ENCODE data around the gene ARIH1.
A peak's percentile ranks its signal among the peaks of the same experiment; 100 is the strongest.
"Not testable (repeated sequence)": the region's sequence is repeated elsewhere in the genome, so short reads cannot be mapped to it uniquely, and the experiment has no call there.

Gene ARIH1

GRCh38 chr15:72473614-72474465 is at the start of gene ARIH1:
Gene ARIH1, plus strand, starts transcription at chr15:72474330. Its CDS starts 310 bp downstream, at chr15:72474640.
- peak; percentile 95 for DNase-seq (ENCODE audit: low read depth)

- DNase-seq (ENCODE audit: low read depth), result no peak
Observed at GRCh38 chr15:72426753-72427152, 47.4 kb upstream of the ARIH1 start.

GRCh38 chr15:72437650-72438316 is 36.3 kb upstream of the ARIH1 start:
- DNase-seq (ENCODE audit: low read depth), result no peak

- DNase-seq (ENCODE audit: low read depth), result not testable (repeated sequence)
Observed at GRCh38 chr15:72442848-72443247, 31.3 kb upstream of the ARIH1 start.

GRCh38 chr15:72445426-72445825 is 28.7 kb upstream of the ARIH1 start:
- no peak for DNase-seq (ENCODE audit: low read depth)

- DNase-seq (ENCODE audit: low read depth), result no peak
Observed at GRCh38 chr15:72450805-72451204, 23.3 kb upstream of the ARIH1 start.

GRCh38 chr15:72451224-72451623 is 22.9 kb upstream of the ARIH1 start:
- DNase-seq (ENCODE audit: low read depth), result no peak

- DNase-seq (ENCODE audit: low read depth), result no peak
Observed at GRCh38 chr15:72456684-72457083, 17.4 kb upstream of the ARIH1 start.

GRCh38 chr15:72460402-72460801 is 13.7 kb upstream of the ARIH1 start:
- no peak for DNase-seq (ENCODE audit: low read depth)

GRCh38 chr15:72463702-72464101 is 10.4 kb upstream of the ARIH1 start:
- DNase-seq (ENCODE audit: low read depth), result no peak

GRCh38 chr15:72464251-72464650 is 9.9 kb upstream of the ARIH1 start:
- DNase-seq (ENCODE audit: low read depth), result no peak

- no peak for DNase-seq (ENCODE audit: low read depth)
Observed at GRCh38 chr15:72468103-72468502, 6.0 kb upstream of the ARIH1 start.

GRCh38 chr15:72472992-72473610 is 1.0 kb upstream of the ARIH1 start:
- DNase-seq (ENCODE audit: low read depth), result no peak

- no peak for DNase-seq (ENCODE audit: low read depth)
Observed at GRCh38 chr15:72474466-72474911, 359 bp downstream of the ARIH1 start.

GRCh38 chr15:72474912-72475628 is 940 bp downstream of the ARIH1 start:
- peak; percentile 45 for DNase-seq (ENCODE audit: low read depth)

GRCh38 chr15:72475674-72476073 is 1.5 kb downstream of the ARIH1 start:
- DNase-seq (ENCODE audit: low read depth), result no peak

- DNase-seq (ENCODE audit: low read depth), result not testable (repeated sequence)
Observed at GRCh38 chr15:72476330-72476729, 2.2 kb downstream of the ARIH1 start.

GRCh38 chr15:72481015-72481659 is 7.0 kb downstream of the ARIH1 start:
- no peak for DNase-seq (ENCODE audit: low read depth)

- DNase-seq (ENCODE audit: low read depth), result no peak
Observed at GRCh38 chr15:72482275-72482674, 8.1 kb downstream of the ARIH1 start.

GRCh38 chr15:72483279-72483678 is 9.1 kb downstream of the ARIH1 start:
- DNase-seq (ENCODE audit: low read depth), result no peak

- DNase-seq (ENCODE audit: low read depth), result no peak
Observed at GRCh38 chr15:72486144-72486543, 12.0 kb downstream of the ARIH1 start.
